Right lobe of liver (tissue), 6 donors: ENCODE data around the gene ANKRD11. TPM values are rescaled to one million over a fixed set of nuclear protein-coding genes. Genes with fewer than 3 reads are reported as not detected.
"Not testable (repeated sequence)": the region's sequence is repeated elsewhere in the genome, so short reads cannot be mapped to it uniquely, and the experiment has no call there.

Source experiments
- ATAC-seq, 4 donors: fragments of 200-7000 bp; cut with Tn5 transposase; one replicate each; pipeline ENCODE4 v1.9.1; 2020; ENCODE audit warnings: mild to moderate bottlenecking in 4 of 4, moderate library complexity in 4 of 4
- DNase-seq, 3 donors: peaks; one replicate each; pipeline ENCODE4 v3.0.0-alpha.2; 2020
- H3K27ac ChIP-seq, 3 donors: fragments of 200-600 bp; one replicate each; pipeline ENCODE4 v1.8.0; 2022
- H3K27me3 ChIP-seq, 2 donors: fragments of 200-600 bp; one replicate each; pipeline ENCODE4 v1.8.0; 2022
- H3K36me3 ChIP-seq, 4 donors: fragments of 200-600 bp; sonication (generic) in 1 of 4; one replicate each; pipeline versions ENCODE4 v1.5.1 to v1.8.0; 2017 to 2022; ENCODE audit warnings: control low read depth in 1 of 4
- H3K4me1 ChIP-seq, 4 donors: fragments of 200-600 bp; sonication (generic) in 1 of 4; one replicate each; pipeline versions ENCODE4 v1.5.1 to v1.8.0; 2017 to 2022; ENCODE audit warnings: control low read depth in 1 of 4
- H3K4me3 ChIP-seq, 3 donors: fragments of 200-600 bp; one replicate each; pipeline ENCODE4 v1.8.0; 2022
- H3K9me3 ChIP-seq, 4 donors: fragments of 200-600 bp; sonication (generic) in 1 of 4; one replicate each; pipeline versions ENCODE4 v1.5.1 to v1.8.0; 2017 to 2022; ENCODE audit warnings: control low read depth in 1 of 4
- CTCF ChIP-seq, 4 donors: fragments of 200-600 bp in 3 of 4; fragments of 450-650 bp in 1 of 4; IDR thresholded peaks; one replicate each; pipeline versions ENCODE4 v1.5.1 to v1.8.0; 2016 to 2022; ENCODE audit warnings: antibody characterized with exemption in 4 of 4, mild to moderate bottlenecking in 2 of 4
- POLR2A ChIP-seq: fragments of 450-650 bp; IDR thresholded peaks from one replicate; pipeline ENCODE4 v1.6.1; 2017; ENCODE audit warnings: antibody characterized with exemption, mild to moderate bottlenecking
- WGBS: methylation state at CpG from one replicate; pipeline ENCODE4 v1.1.6; 2018; ENCODE audit warnings: low coverage, low lambda C conversion rate; ENCODE audit not compliant: insufficient coverage; ENCODE audit errors: missing lambda C conversion rate; 5-methylcytosine and 5-hydroxymethylcytosine counted together
- intact Hi-C, 2 donors: fragments of 100-400 bp; cut with DNase I; formaldehyde crosslinking; loops; one replicate each; pipeline versions ENCODE4 v1.11.2 to v1.14.1; 2022
- total RNA-seq, 6 experiments: library from RNA; depleted of rRNA in 2 of 6; stranded (reverse); fragments of >200 nt in 2 of 6; fragmentation: NEBNext Ultra II Directional in 3 of 6; extraction: Animal tissue kit (Norgen Biotek cat#: 25700) in 3 of 6; gene quantifications; one replicate each; pipeline versions ENCODE4 v1.1.0 to v1.2.4, GENCODE V29; 2016 to 2023
- donor health status: DM: no; HTN: yes; CAD: no.
- donor health status: DM: no; HTN: no; CAD: no.
- donor health status: DM: no; HTN: no; CAD: no.
- donor health status: DM: no; HTN: yes; CAD: no.
- donor health status: DM: no; HTN: yes; CAD: no.

The ANKRD11 gene
- total RNA-seq, 6 experiments from 2014 or later = 26.2 to 65.8 (median 41.6) TPM

- Histone ChIP-seq H3K36me3 (no peaks in the 10 kb centered on the region), H3K4me3 (no peak overlapping the region), H3K9me3 (no peaks in the 10 kb centered on the region), H3K27ac (no peak overlapping the region), H3K27me3 (no peaks in the 10 kb centered on the region), H3K4me1 (peaks cover 0 to 18% (median 9%) of the 10 kb centered on the region in 4 donors)
- TF ChIP-seq POLR2A = no peak
- no peak for TF ChIP-seq CTCF (IDR thresholded peaks at IDR 0.05)
- WGBS = 51% methylated on average over 5 of the region's 7 CpGs
- ATAC-seq (no peak), DNase-seq (peak in 1 of 3 donors; percentile 14)
- intact Hi-C loops = loop anchor here (10.0 kb wide), 2 partner anchors 162 to 182 kb away; partner anchors contain the start of gene ANKRD11 (in 1 of the 2)
These were observed 157.5 kb downstream of the ANKRD11 start for GRCh38 chr16:89332902-89333245.

GRCh38 chr16:89332243-89332901 lies 158.0 kb downstream of the ANKRD11 start:
- no peak overlapping the region for H3K27ac ChIP-seq
- H3K4me3 ChIP-seq = no peak overlapping the region
- TF ChIP-seq POLR2A (no peak), CTCF (IDR thresholded peaks at IDR 0.05) (no peak)
- H3K27me3 ChIP-seq = no peaks in the 10 kb centered on the region
- no peaks in the 10 kb centered on the region for H3K36me3 ChIP-seq
- intact Hi-C loops = loop anchor here (10.0 kb wide), 2 partner anchors 162 to 182 kb away; partner anchors contain the start of gene ANKRD11 (in 1 of the 2)
- DNase-seq = peak in 1 of 3 donors; percentile 13
- 63% methylated on average over 10 of the region's 14 CpGs for WGBS
- ATAC-seq = no peak
- H3K4me1 ChIP-seq = peaks cover 0 to 18% (median 7%) of the 10 kb centered on the region in 4 donors
- H3K9me3 ChIP-seq = no peaks in the 10 kb centered on the region

GRCh38 chr16:89331371-89332109 lies 158.8 kb downstream of the ANKRD11 start:
- intact Hi-C loops = loop anchor here (10.0 kb wide), 2 partner anchors 163 to 183 kb away; partner anchors contain the start of gene ANKRD11 (in 1 of the 2)
- no peak overlapping the region for H3K4me3 ChIP-seq
- no peak for TF ChIP-seq CTCF (IDR thresholded peaks at IDR 0.05)
- TF ChIP-seq POLR2A = no peak
- ATAC-seq (no peak), DNase-seq (peak in 1 of 3 donors; percentile 14)
- H3K9me3 ChIP-seq = no peaks in the 10 kb centered on the region
- H3K27me3 ChIP-seq = no peaks in the 10 kb centered on the region
- no peaks in the 10 kb centered on the region for H3K36me3 ChIP-seq
- peaks cover 0 to 18% (median 8%) of the 10 kb centered on the region in 4 donors for H3K4me1 ChIP-seq
- H3K27ac ChIP-seq = no peak overlapping the region
- WGBS = 87% methylated on average over 14 of the region's 14 CpGs

GRCh38 chr16:89330177-89330856 lies 160.0 kb downstream of the ANKRD11 start:
- Histone ChIP-seq H3K27me3 (no peaks in the 10 kb centered on the region), H3K4me3 (no peak overlapping the region), H3K4me1 (peaks cover 0 to 27% (median 9%) of the 10 kb centered on the region in 4 donors), H3K27ac (no peak overlapping the region), H3K36me3 (no peaks in the 10 kb centered on the region), H3K9me3 (no peaks in the 10 kb centered on the region)
- 28% methylated on average over 14 of the region's 25 CpGs for WGBS
- ATAC-seq (peak; percentile 50 to 68 (median 58)), DNase-seq (peak; percentile 54 to 71 (median 58))
- intact Hi-C loops = loop anchor here (10.0 kb wide), 2 partner anchors 164 to 184 kb away; partner anchors contain the start of gene ANKRD11 (in 1 of the 2)
- no peak for TF ChIP-seq POLR2A
- TF ChIP-seq CTCF (IDR thresholded peaks at IDR 0.05) = no peak

GRCh38 chr16:89329830-89330176 lies 160.6 kb downstream of the ANKRD11 start:
- intact Hi-C loops = loop anchor here (10.0 kb wide), 2 partner anchors 165 to 185 kb away; partner anchors contain the start of gene ANKRD11 (in 1 of the 2)

GRCh38 chr16:89328412-89329400 lies 161.7 kb downstream of the ANKRD11 start:
- H3K36me3 ChIP-seq, intact Hi-C loops, H3K9me3 ChIP-seq, ATAC-seq, H3K4me3 ChIP-seq, H3K27me3 ChIP-seq, H3K27ac ChIP-seq: not testable (repeated sequence)
- peak; percentile 19 to 45 (median 42) for DNase-seq
- H3K4me1 ChIP-seq = peaks cover 0 to 16% (median 2%) of the 10 kb centered on the region in 4 donors
- 65% methylated on average over 5 of the region's 41 CpGs for WGBS

More at GRCh38 chr16:89329830-89330176, 160.6 kb downstream of the ANKRD11 start:
- peaks cover 0 to 27% (median 7%) of the 10 kb centered on the region in 4 donors for H3K4me1 ChIP-seq
- H3K9me3 ChIP-seq, ATAC-seq, H3K27ac ChIP-seq, H3K4me3 ChIP-seq, H3K36me3 ChIP-seq, H3K27me3 ChIP-seq: not testable (repeated sequence)
- peak in 1 of 3 donors; percentile 23 for DNase-seq
- WGBS = 80% methylated on average over 3 of the region's 4 CpGs
